Suppressor macrophage (primary cell): ENCODE results near the gene UGT8.

Source experiments
- DNase-seq, 4 experiments: peaks; one replicate each; pipeline ENCODE4 v3.0.0-alpha.2; 2020 to 2022

The UGT8 gene

GRCh38 chr4:114692958-114693357 lies 94.4 kb downstream of the UGT8 start:
- no peak for DNase-seq

GRCh38 chr4:114694770-114695169 lies 96.2 kb downstream of the UGT8 start:
- DNase-seq: peak in 2 of 4 experiments; percentile 36 to 51

- no peak for DNase-seq
These were observed 99.6 kb downstream of the UGT8 start for GRCh38 chr4:114698231-114698630.

- DNase-seq: no peak
These were observed 102.9 kb downstream of the UGT8 start for GRCh38 chr4:114701491-114701890.

- no peak for DNase-seq
These were observed 118.8 kb downstream of the UGT8 start for GRCh38 chr4:114717432-114717831.

- no peak for DNase-seq
These were observed 126.5 kb downstream of the UGT8 start for GRCh38 chr4:114725066-114725465.

- DNase-seq: no peak
These were observed 128.9 kb downstream of the UGT8 start for GRCh38 chr4:114727461-114727860.
